Measurements from ENCODE around the gene PRM1.

PRM1 gene, protein sequence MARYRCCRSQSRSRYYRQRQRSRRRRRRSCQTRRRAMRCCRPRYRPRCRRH

DNA sequence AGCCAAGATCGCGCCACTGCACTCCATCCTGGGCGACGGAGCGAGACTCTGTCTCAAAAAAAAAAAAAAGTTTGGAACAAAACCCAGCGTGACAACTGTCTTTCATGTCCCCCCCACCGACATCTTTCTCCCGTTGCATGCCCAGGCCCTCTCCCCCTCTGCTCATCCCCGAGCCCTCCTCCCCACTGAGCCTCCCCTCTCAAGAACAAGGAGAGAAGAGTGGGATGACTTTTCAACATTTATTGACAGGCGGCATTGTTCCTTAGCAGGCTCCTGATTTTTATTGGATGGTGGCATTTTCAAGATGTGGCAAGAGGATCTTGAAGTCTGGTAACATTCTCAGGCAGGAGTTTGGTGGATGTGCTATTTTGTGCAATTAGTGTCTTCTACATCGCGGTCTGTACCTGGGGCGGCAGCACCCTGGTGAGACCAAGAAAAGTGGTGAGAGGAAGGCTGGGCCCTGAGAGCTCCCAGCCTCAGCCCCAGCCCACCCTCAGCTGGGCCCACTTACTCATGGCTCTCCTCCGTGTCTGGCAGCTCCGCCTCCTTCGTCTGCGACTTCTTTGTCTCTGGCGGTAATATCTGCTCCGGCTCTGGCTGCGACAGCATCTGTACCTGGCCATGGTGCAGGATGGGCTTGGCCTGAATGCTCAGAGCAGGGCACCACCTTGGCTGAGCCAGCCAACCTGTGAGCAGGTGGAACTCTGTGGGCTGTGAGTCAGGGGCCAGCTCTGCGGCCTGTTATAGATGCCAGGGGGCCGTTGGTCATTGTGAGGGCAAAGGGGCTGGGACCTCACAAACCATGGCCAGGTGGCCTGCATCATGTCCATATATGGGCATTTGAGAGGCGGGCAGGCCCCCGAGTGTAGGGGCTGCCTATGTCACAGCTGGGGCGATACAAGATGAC lies at the start of gene PRM1:
TSS of gene PRM1 (minus strand) at position 715 of the 907 bp plus-strand sequence. CDS start at position 623, 92 bp downstream.
- DNase-seq = no peak

DNA sequence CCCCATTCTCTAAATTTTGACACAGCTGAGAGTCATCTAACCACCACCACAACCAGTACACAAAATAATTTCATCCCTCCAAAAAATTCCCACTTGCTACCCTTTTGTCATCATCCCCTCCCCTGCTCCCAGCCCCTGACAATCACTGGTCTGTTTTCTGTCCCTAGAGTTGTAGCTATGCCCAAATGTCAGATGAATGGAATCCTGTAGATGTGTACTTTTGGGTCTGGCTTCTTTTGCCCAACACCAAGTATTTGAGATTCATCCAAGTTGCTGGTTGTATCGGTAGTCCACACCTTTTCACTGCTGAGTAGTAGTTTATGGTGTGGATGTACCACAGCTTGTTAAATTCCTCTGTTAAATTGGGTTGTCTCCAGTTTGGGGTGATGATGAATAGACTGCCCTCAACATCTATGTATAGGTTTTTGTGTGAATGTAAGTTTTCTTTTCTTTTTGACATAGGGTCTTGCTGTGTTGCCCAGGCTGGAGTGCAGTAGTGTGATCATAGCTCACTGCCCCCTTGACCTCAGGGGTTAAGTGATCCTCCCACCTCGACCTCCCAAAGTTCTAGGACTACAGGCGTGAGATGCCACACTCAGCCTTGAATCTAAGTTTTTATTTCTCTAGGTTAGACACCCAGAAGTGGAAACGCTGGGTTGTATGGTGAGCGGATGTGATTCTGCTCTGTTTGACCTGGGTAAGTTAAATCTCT lies 49.6 kb upstream of the PRM1 start:
- DNase-seq = no peak

DNA sequence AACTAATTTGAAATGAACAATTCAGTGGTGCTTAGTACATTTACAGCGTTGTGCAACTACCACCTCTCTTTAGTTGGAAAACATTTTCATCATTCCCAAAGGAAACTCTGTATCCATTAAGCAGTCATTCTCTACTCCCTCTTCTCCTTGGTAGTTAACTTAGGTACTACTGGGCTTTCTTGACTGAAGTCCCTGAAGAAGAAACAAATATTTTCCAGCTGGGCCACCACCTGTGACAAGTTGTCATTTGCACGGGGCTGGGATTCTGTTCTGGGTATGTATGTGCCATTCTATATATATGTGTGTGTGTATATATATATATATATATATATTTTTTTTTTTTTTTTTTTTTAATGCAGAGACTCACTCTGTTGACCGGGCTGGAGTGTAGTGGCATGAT lies 48.8 kb upstream of the PRM1 start:
- no peak for DNase-seq

DNA sequence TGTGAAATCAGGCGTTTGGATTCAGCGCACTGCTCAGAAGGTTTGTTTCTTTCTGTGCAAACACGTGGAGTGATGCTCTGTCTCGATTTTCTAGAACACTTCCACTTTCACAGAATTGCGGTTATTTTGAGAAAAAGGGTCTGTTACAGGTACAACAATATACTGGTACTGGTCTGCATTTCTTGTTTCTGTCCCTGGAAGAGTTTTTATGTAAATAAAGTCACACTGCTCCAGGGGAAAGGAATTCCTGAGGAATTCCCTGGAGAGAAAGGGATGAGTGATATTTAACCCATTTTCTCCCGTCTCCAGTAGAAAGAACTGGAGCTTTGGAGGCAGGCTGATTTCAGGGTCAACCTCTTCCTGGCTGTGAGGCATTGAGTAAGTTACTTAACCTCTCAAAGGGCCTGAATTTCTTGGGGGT lies 48.0 kb upstream of the PRM1 start:
- no peak for DNase-seq

DNA sequence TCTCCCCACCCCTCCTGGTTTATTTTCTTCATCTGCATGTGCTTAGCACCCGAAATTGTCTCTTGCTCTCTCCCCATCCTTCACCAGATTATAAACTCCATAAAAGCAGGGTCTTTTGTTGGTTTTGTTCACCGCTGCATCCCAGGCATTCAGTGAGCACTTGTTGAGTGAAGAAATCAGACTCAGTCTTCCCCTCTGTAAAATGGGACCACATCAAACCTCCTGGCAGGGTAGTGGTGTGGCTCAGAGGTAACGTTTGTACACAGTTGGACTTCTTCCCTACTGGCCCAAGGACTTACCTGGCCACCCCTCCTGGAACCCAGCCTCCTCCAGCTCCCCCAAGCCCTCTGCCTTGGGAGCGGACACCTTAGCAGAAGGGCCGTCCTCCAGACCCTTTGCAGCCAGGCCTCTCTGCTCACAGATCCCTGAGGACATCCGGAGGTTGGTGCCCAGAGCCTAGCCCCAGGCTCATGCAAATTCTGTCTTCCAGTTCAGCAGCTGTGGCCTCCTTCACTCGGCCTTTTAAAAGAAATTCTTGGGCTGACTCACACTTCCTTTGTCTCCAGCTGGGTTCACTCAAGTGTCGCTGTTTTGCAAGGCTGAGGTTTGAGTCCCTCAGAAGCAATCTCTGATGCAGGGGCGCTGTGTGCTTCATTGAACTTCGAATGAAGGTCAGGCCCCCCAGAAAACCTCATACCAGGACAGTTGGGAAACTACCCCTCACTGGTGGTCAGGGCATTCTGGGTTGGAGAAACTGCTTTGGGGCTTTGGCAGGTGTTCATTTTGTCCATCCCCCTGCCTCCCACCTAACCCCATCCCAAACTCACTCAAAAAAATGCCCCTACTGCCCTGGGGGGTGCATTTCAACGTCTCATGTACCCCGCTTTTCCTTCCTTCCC lies 47.3 kb upstream of the PRM1 start:
- DNase-seq = peak; percentile 68

DNA sequence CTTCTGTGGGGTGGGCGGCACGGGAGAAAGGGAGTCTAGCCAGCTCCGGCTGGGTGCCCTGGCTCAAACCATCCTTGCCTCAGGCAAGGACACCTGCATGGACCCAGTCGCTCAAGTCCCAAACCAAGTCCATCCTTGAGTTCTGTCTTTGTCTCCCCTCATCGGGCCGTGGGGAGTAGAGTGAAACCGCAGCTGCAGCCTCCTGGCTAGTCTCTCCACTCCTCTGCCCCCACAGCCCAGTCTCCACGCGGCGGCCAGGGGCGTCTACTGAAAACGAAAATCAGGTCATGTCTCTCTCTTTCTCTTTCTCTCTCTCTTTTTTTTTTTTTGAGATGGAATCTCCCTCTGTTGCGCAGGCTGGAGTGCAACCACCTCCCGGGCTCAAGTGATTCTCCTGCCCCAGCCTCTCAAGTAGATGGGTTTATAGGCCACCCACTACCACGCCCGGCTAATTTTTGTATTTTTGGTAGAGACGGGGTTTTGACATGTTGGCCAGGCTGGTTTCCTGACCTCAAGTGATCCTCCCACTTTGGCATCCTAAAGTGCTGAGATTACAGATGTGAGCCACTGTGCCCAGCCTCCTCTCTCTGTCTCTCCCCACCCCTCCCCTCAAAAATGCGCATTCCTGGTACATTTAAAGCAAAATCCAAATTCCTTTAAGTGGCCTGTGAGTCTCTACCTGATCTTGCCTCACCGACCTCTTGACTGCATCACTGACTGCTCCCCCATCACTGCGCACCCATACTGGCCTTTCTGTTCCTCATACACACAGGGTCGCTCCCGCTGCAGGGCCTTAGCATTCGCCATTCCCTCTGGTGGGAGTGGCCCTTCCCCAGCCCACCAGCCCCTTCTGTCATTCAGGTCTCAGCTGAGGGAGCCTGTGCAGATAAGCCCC lies 46.4 kb upstream of the PRM1 start:
- DNase-seq = no peak

DNA sequence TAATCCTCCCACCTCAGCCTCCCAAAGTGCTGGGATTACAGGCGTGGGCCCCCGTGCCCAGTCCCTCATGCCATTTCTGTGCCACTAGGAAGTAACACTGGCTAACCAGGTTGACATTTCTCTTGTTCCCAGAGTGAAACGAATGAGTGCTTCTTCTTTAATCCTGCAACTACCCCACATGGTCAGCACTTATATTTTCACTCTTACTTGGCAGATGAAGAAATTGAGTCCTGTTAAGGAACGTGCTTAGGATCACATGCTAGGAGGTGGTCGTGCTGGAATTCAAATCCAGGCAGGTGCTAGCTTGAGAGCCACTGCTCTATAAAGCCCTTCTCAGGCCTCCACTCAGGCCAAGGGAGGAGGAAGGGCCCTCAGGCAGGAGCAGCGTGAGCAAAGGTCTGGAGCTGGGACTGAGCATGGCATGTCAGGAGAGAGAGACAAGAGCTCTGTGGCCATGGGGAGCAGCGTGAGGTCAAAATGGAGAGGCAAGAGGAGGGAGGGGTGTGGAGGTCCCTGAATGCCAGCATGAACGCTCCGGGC lies 45.7 kb upstream of the PRM1 start:
- no peak for DNase-seq

DNA sequence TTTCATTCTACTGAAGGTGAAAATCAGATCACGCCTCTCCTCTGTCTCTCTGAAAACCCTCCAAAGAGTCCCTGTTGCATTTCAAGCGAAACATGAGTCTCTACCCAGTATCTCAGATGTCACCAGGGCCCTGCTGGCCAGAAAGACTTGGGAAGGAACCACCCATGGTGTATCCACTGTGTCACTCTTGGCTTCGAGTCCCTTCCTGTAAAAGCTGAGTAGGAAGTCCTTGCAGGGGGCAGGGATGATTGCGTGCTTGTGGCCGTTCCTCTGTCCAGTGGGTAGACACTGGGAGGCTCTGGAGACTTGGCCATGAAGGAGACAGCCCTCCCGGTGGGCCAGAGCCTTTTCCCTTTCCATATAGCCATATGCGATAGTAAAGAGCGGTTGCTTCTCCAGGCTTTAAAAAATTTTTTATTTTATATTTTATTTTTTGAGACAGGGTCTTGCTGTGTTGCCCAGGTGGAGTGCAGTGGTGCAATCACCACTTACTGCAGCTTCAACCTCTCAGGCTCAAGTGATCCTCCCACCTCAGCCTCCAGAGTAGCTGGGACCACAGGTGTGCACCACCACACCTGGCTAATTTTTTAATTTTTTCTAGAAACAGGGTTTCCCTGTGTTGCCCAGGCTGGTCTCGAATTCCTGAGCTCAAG lies 45.1 kb upstream of the PRM1 start:
- DNase-seq = no peak

DNA sequence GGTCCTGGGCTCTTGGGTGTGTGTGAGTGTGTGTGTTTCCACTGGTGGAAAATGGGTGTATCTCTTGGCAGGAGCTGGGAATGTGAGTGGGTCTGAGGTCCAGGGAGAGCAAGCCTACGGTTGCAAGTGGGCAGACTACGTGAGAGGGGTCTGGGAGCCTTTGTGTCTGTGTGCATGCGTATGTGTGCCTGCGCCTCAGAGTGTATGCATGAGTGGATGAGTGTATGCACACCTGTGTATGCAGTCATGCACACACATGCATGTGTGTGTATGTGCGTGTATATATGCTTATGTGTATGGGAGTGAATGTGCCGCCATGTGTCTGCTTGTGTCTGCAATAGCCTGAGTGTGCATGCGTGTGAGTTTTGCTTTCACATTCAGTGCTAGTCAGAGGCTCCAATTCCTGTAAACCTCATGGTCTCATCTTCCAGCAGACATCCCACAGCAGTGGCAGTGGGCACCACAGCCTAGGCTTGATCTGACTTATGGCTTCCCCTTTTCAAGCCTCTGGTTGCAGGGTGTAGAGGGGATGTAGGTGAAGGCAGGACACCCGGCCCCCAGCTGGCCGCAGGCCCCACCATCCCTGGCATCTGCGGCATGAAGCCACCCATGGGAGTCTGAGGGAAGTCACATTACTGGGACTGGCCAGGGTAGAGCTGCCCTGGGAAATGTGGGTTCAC lies 44.4 kb upstream of the PRM1 start:
- DNase-seq = peak; percentile 48

DNA sequence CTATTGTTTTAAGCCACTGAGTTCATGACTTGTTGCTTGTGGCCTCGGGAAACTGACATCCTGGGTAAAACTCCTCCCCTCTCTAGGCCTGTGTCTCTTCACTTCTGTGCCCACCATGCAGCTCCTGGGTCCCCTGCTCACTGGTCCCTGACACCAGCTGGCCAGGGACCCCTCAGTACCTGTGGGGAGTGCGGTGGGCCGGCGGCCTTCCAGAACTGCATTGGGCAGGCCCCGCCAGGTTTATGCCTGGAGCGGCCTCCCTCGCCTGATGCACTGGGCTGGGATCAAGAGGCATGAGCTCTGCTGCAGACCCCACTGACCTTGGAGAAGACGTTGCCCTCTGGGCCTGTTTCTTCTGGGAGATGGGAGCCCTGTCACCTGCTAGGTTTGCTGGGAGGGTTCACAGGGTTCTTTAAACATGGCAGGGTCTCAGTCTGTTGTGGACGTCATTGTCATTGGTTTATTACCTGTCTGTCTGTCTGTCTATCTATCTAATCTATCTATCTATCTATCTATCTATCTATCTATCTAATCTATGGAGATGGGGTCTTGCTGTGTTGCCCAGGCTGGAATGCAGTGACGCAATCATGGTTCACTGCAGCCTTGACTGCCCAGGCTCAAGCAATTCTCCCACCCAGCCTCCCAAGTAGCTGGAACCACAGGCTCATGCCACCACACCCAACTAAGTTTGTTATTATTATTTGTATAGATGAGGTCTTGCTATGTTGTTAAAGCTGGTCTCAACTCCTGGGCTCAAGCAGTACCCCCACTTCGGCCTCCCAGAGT lies 42.6 kb upstream of the PRM1 start:
- no peak for DNase-seq

DNA sequence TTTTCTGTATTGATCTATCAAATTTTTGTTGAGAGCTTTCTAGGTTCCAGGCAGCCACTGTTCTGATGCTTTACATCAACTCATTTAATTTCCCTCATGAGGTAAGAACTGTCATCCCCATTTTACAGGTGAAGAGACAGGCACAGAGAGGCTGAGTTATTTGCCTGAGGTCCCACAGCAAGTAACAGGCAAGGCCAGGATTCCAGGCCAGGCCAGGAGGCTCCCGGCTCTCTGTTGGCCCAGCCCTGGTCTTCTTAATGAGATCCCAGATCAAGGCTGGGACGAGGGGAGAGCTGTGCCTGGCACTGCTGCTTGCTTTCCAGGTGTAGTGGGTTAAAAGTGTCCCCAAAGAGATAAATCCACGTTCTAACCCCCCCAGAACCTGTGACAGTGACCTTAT lies 41.7 kb upstream of the PRM1 start:
- DNase-seq = no peak

DNA sequence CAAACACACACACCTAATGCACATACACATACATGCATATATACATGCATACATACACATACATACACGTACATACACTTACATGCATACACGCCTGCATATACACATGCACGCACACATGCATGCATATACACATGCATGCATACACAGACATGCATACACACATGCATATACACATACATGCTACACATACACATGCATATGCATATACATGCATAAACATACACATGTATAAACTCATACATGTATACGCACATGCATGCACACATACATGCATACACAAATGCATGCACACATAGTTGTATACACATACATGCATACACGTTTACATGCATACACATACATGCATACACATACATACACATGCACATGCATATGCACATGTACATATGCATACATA lies 40.5 kb upstream of the PRM1 start:
- no peak for DNase-seq

DNA sequence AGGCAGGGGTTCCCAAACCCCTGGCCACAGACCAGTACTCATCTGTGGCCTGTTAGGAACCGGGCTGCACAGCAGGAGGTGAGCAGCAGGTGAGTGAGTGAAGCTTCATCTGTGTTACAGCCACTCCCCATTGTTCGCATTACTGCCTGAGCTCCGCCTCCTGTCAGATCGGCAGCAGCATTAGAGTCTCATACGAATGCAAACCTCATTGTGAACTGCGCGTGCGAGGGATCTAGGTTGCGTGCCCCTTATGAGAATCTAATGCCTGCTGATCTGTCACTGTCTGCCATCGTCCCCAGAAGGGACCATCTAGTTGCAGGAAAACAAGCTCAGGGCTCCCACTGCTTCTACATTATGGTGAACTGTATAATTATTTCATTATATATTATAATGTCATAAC lies 39.0 kb upstream of the PRM1 start:
- DNase-seq = no peak

DNA sequence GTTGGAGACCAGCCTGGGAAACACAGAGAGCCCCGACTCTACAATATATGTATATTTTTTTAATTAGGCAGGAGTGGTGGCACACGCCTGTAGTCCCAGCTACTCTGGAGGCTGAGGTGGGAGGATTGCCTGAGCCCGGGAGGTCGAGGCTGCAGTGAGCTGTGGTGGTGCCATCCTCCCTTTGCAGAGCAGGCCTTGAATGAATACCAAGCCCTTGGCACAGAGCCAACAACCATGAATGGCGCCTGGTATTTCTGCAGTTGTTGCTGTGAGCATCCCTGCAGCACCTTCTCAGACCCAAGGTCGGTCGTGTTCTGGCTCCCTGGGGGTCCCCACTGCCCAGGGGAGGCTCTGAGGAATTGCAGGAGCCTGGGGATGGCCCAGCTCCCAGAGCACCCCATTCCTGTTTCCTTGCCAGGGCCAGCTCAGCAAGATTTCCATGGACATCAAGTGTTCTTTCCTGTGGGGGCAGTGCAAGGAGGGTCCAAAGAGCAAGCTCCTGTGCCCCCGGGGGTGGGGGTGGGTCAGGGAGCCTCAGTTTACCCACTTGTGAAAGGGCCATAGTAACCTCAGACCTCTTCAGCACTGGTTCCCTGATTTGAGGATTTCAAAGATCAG lies 38.5 kb upstream of the PRM1 start:
- no peak for DNase-seq

DNA sequence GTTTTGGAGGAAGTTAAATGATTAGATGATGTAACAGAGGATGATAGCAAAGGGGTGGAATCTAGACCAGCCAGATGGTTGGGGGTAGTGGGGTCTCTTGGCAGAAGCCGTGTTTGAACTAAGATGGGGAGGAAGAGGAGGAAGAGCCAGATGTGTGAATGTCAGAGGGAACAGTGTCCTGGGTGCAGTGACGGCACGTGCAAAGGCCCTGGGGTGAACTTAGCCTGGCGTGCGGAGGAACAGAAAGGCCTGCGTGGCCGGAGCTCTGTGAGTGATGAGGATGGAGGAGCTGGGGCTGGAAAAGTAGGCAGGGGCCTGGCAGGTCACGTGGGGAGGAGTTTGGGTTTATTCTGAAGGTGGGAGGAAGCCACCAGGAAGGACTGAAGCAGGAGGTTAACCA lies 37.7 kb upstream of the PRM1 start:
- no peak for DNase-seq

DNA sequence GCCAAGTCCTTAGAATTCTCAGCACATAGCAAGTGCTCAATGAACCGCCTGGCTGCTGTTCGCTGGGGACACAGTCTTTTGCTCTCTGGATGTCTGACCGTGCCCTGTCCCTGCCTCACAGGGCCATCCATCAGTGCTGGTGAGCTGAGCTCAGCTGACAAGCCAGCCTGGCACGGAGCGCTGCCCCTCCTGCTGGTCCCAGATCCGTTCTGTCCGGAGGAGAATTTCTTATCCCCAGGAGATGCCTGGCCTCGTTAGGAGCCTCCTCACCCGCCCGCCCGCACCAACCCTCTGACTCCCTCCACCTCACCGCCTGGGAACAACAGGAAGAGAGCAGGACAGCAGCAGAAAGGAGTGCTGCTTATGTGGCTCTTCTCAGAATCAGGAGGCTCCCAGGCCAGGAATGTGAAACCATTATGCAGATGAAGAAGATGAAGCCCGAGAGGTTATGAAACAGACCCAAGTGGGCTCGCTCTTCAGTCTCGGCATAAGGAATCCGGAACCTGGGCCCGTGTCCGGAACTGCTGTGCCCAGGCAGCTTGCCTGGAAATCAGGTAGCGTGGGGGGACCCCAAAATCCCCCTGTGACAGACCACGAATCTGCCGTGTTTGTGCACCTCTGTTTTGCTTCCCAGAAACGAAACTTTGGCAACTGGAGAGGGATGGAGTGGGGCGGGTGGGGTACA lies 35.3 kb upstream of the PRM1 start:
- no peak for DNase-seq

DNA sequence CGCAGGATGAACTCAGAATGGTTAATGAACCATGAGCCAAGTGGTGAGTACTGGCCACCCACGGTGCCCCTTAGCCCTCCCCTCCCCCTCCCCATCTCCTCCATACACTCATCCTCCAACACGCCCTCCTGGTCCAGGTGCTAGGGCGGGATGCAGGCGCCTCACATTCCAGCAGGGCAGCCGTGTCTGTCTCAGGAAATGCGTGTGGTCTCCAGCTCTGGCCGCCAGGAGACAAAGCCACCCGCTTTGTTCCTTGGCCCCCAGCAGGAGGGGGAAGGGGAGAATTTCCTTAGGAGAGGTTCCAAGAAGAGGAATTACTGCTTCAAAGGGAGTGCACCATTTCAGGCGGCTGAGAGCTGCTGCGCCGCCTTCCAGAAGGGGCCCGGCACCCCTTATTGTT lies 34.4 kb upstream of the PRM1 start:
- no peak for DNase-seq

DNA sequence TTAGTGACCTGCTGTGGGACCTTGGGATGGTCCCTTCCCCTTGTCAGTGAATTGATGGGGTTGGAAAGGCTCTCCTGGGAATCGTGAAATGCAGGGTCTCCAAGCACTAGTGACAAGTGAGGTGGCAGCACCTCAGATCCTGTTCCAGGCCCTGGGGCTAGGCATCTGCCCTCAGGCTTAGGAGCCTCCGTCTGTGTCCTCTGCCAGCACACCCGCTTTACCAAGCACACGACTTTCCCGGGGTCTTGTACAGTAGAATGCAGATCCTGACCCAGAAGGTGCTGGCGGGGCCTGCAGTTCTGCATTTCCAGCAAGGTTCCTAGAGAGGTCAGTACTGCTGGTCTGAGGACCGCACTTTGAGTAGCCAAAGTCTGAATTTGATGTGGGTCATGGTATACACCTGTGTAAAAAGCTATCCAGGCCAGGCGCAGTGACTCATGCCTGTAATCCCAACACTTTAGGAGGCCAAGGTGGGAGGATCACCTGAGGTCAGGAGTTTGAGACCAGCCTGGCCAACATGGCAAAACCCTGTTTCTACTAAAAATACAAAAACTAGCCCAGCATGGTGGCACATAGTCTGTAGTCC lies 33.3 kb upstream of the PRM1 start:
- DNase-seq = no peak

Data from stimulated activated CD8-positive, alpha-beta memory T cell treated with anti-CD3 and anti-CD28 coated beads, Interleukin-4, amount 100 ng/mL, for 48 hours (primary cell).